ENCODE results near the gene SNRNP200.

The SNRNP200 gene

GRCh38 chr2:96262306-96262705, 43.0 kb downstream of the SNRNP200 start:
- H3K4me3 ChIP-seq (ENCODE audit: severe bottlenecking), result no peak overlapping the region
- no peak for TF ChIP-seq CTCF (IDR thresholded peaks at IDR 0.05; ENCODE audit: poor library complexity, severe bottlenecking)
- peaks cover 12% of the 10 kb centered on the region for H3K4me1 ChIP-seq (ENCODE audit: insufficient read depth, poor library complexity, severe bottlenecking)
- no peaks in the 10 kb centered on the region for H3K9me3 ChIP-seq (ENCODE audit: severe bottlenecking)
- H3K27me3 ChIP-seq (ENCODE audit: insufficient read depth, poor library complexity, severe bottlenecking), result no peaks in the 10 kb centered on the region
- H3K27ac ChIP-seq (ENCODE audit: poor library complexity, severe bottlenecking), result peak overlapping the region; percentile 70
- ATAC-seq (ENCODE audit: low read depth) (no peak), DNase-seq (ENCODE audit: low spot score) (no peak)
- peaks cover 27% of the 10 kb centered on the region for H3K36me3 ChIP-seq (ENCODE audit: low read depth)

GRCh38 chr2:96261328-96262003, 43.9 kb downstream of the SNRNP200 start:
- Histone ChIP-seq H3K4me3 (ENCODE audit: severe bottlenecking) (no peak overlapping the region), H3K27me3 (ENCODE audit: insufficient read depth, poor library complexity, severe bottlenecking) (no peaks in the 10 kb centered on the region), H3K36me3 (ENCODE audit: low read depth) (peaks cover 31% of the 10 kb centered on the region), H3K27ac (ENCODE audit: poor library complexity, severe bottlenecking) (peak overlapping the region; percentile 70), H3K9me3 (ENCODE audit: severe bottlenecking) (no peaks in the 10 kb centered on the region), H3K4me1 (ENCODE audit: insufficient read depth, poor library complexity, severe bottlenecking) (peaks cover 12% of the 10 kb centered on the region)
- TF ChIP-seq CTCF (IDR thresholded peaks at IDR 0.05; ENCODE audit: poor library complexity, severe bottlenecking), result no peak
- ATAC-seq (ENCODE audit: low read depth) (no peak), DNase-seq (ENCODE audit: low spot score) (no peak)

- peaks cover 12% of the 10 kb centered on the region for H3K4me1 ChIP-seq (ENCODE audit: insufficient read depth, poor library complexity, severe bottlenecking)
- H3K4me3 ChIP-seq (ENCODE audit: severe bottlenecking), result no peak overlapping the region
- ATAC-seq (ENCODE audit: low read depth), result peak; percentile 94
- H3K27ac ChIP-seq (ENCODE audit: poor library complexity, severe bottlenecking), result peak overlapping the region; percentile 70
- peaks cover 38% of the 10 kb centered on the region for H3K36me3 ChIP-seq (ENCODE audit: low read depth)
- no peaks in the 10 kb centered on the region for H3K9me3 ChIP-seq (ENCODE audit: severe bottlenecking)
- TF ChIP-seq CTCF (IDR thresholded peaks at IDR 0.05; ENCODE audit: poor library complexity, severe bottlenecking), result peak; percentile 76
- DNase-seq (ENCODE audit: low spot score), result no peak
- no peaks in the 10 kb centered on the region for H3K27me3 ChIP-seq (ENCODE audit: insufficient read depth, poor library complexity, severe bottlenecking)
Measured at GRCh38 chr2:96260387-96261260, 44.7 kb downstream of the SNRNP200 start.

GRCh38 chr2:96259497-96259921, 45.8 kb downstream of the SNRNP200 start:
- H3K4me1 ChIP-seq (ENCODE audit: insufficient read depth, poor library complexity, severe bottlenecking), result peaks cover 12% of the 10 kb centered on the region
- no peak for ATAC-seq (ENCODE audit: low read depth)
- H3K4me3 ChIP-seq (ENCODE audit: severe bottlenecking), result no peak overlapping the region
- H3K27ac ChIP-seq (ENCODE audit: poor library complexity, severe bottlenecking), result peak overlapping the region; percentile 70
- no peaks in the 10 kb centered on the region for H3K9me3 ChIP-seq (ENCODE audit: severe bottlenecking)
- H3K27me3 ChIP-seq (ENCODE audit: insufficient read depth, poor library complexity, severe bottlenecking), result no peaks in the 10 kb centered on the region
- no peak for DNase-seq (ENCODE audit: low spot score)
- TF ChIP-seq CTCF (IDR thresholded peaks at IDR 0.05; ENCODE audit: poor library complexity, severe bottlenecking), result no peak
- peaks cover 42% of the 10 kb centered on the region for H3K36me3 ChIP-seq (ENCODE audit: low read depth)
